ENCODE measurements around the gene STX8.

Gene STX8

DNA sequence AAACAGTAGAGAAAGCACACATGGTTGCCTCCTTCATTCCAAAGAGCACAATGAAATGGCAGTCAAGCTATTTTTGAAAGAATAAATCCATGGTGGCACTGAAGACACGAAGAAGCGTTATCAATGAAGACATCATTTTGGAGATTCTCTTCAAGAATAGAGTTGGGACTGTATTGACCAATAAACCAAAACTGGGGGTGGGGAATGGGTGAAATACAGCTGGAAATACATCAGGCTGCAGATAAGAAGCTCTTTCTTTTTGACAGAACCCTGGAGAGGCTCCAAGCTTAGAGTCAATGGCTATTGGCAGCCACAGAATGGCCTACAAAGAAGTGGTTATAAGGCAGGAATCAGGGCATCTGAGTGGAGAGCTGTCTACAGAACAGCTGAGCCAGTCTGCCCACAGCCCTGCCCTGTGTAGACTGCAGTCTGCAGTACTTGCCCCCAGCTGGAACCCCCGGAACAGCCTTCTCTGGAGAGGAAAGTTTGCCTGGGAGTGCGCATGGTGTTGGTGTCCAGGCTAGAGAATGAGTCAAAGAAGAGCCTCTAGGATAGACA lies 100.4 kb downstream of the STX8 start:
- TF ChIP-seq CTCF (IDR thresholded peaks at IDR 0.05; ENCODE audit: low read depth, low read length) = no peak
- H3K4me3 ChIP-seq (ENCODE audit: low read depth, low read length) = no peak overlapping the region

DNA sequence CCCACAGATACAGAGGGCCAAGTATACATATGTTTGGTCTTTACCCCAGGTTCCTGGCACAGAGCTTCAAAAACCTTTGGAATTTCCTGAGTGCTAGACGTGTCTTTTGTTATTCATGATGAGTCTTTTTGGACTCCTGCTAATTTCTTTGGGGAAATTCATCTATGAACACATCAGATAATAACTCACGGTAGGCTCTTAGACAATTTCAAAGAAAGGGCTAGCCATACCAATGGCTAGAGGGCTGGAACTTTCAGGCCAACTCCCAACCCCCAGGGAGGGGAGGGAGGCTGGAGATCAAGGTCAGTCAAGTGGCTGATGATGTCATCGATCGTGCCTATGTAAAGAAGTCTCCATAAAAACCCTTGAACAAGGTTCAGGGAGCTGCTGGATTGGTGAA lies 101.9 kb downstream of the STX8 start:
- TF ChIP-seq CTCF (IDR thresholded peaks at IDR 0.05; ENCODE audit: low read depth, low read length) = no peak

DNA sequence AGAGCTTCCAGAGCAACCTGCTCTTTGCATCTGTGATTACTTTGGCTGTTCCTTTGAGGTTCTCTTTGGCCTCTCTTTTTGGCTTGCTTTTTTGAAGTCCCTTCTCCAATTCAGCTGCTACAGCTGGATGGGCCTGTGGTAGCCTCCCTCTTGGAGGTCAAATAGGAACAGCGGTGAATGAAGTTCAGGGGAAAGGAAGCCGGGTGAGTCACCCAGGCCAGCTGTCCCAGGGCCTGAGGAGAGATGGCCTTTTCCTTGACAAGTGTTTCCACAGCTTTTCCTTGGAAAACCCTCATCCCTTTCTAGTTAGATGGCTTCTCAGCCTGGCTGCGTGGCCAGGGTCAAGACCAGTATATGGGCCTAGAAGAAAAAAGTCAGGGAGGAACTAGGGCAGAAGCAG lies 103.1 kb downstream of the STX8 start:
- H3K4me3 ChIP-seq (ENCODE audit: low read depth, low read length) = no peak overlapping the region
- TF ChIP-seq CTCF (IDR thresholded peaks at IDR 0.05; ENCODE audit: low read depth, low read length) = no peak

More for the DNA sequence above, 101.9 kb downstream of the STX8 start:
- no peak overlapping the region for H3K4me3 ChIP-seq (ENCODE audit: low read depth, low read length)

DNA sequence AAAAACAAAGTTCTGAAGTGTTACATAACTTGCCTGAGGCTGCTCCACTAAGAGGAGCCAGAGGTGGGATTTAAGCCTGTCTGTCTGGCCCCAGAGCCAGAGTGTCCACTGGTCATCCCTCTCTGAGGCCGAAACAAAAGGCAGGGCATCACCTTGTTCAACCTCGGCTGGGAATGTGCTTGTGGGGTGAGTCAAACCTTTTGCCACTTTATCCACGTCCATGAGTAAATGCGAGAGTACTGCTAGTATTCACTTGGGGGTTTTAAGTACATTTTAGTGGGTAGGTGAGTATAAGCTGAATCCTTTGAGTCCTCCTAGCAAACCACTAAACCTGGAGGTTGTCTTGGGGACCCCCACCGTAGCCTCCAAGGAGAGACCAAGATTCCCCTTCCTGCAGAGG lies 103.5 kb downstream of the STX8 start:
- H3K4me3 ChIP-seq (ENCODE audit: low read depth, low read length) = no peak overlapping the region
- no peak for TF ChIP-seq CTCF (IDR thresholded peaks at IDR 0.05; ENCODE audit: low read depth, low read length)

DNA sequence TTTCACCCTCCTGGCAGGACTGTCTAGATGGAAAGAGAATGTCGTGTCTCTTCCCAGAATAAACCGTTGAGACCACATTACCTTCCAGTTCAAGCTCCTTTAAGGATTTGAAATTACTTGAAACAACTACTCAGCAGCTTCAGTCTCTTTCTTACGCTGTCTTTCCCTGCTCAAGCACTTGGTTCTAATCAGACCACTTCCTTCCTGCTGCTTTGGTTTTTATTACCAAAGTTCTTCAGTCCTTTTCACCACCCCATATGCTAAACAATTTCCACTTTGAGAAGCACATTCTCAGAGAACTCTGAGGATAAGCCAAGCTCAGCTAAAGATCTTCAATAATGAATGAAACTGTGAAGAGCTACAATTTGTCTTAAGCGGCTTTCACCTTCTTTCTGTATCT lies 105.4 kb downstream of the STX8 start:
- H3K4me3 ChIP-seq (ENCODE audit: low read depth, low read length) = no peak overlapping the region
- no peak for TF ChIP-seq CTCF (IDR thresholded peaks at IDR 0.05; ENCODE audit: low read depth, low read length)

DNA sequence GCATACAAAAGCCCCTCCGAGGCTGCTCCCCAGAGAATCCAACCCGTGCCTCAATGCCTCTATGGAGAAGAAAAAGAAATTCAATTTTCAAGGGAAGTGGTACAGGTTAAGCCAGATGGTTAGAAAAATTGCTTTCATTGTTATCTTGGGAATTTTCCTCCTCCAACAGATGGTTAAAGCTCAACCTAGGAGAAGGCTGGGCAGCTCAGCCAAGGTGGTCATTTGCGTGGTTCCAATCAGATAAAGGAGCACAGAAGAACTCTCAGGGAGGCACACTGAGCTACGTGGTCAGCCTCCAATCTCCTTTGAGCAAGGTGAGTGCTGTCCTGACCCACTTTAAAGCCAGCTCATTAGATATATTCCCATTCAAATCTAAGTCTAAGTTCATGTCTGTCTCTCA lies 106.7 kb downstream of the STX8 start:
- H3K4me3 ChIP-seq (ENCODE audit: low read depth, low read length) = no peak overlapping the region
- no peak for TF ChIP-seq CTCF (IDR thresholded peaks at IDR 0.05; ENCODE audit: low read depth, low read length)

- no peak overlapping the region for H3K4me3 ChIP-seq (ENCODE audit: low read depth, low read length)
- TF ChIP-seq CTCF (IDR thresholded peaks at IDR 0.05; ENCODE audit: low read depth, low read length) = no peak
Measured at GRCh38 chr17:9468532-9468931, 107.1 kb downstream of the STX8 start.
